Activated CD4-positive, alpha-beta T cell treated with anti-CD3 and anti-CD28 coated beads for 48 hours (primary cell): ENCODE data around the gene RNASE11.
A peak's percentile ranks its signal among the peaks of the same experiment; 100 is the strongest.
"Not testable (repeated sequence)": the region's sequence is repeated elsewhere in the genome, so short reads cannot be mapped to it uniquely, and the experiment has no call there.

ENCODE experiments used
- DNase-seq: peaks from one replicate; pipeline ENCODE4 v3.0.0-alpha.2; 2020

The RNASE11 gene

DNA sequence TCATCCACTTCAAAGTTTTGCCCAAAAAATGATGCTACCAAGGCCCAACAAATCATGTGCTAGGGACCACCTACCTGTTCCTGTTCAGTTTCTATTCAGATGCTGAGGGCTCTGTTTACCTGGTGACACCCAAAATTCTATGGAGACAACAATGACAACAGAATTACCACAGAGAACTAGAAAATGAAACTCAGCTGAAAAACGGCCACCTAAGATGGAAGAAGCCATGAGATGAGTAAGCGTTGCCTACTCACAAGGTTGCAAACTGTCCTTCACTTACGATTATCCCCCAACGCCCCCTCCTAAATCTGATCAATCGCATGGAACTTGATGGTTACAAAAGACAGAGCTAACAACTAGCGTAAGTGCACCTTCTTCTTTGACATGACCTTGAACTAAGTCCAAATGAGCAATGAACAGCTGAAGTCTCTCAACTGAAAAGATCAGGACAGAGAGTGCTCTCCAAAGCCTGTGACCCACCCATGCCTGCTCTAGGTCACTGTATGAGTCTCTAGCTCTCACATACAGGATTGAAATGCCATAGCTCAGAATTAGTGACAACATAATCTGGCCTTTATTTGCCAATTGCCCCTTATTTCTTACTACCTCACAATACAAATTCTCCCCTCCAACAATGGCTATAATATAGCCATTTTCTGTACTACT is at the start of gene RNASE11:
TSS of gene RNASE11 (minus strand) at position 513 of the 666 bp plus-strand sequence.
- no peak for DNase-seq

DNA sequence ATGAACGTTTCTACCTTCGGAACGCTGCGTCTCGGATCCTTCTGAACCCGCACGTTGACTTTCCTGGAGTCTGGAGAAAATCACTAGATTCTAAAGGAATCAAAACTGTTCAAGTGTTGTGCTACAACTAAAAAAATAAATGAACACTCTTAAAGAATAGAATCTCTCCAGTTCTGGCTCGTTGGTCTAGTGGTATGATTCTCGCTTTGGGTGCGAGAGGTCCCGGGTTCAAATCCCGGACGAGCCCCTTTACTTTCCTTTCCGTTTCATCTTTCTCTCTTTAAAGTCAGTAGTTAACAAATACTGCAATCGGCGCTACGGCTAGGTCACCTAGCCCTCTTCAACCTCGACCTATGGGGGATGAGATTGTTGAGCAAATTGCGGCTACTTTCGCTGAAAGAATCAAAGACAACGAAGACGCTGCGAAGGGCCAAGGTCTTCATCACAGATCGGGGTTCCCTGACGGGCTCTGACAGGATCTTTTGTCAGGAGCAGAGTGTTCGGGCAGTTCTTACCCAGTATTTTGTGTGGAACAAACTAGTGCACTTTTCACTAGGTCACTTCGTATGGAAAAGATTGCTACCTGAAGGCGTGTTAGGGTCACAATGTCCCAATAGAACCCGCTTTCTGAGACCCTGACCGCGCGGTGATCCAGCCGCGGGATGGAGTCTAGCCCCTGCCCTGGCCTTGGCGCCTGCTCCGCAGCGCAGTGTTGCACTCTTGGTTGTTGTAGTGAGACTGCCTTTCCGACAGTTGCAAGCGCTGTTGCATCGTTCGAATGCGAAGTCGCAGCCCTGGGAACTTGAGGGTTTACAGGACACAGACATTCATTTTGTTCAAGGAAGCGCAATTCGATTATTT is 45.3 kb upstream of the RNASE11 start:
- DNase-seq: peak; percentile 83

DNA sequence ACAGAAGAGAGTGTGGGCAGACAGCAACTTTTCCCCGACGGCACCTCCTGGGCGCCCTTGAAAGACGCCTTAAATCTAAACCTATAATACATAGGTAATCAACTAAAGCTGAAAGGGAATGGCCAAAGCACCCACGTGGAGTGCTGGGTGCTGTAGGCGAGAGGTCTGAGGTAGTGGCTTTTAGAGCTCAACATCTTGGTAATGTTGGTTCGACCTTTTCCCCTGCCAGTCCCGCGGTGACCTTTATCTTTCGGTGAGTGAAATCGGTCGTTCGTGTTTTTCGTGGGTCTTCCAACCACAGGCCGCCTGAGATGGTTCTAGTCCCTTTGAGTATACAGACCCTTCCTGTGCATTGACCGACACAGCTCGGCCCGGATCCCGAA is 44.6 kb upstream of the RNASE11 start:
- DNase-seq: peak; percentile 47

DNA sequence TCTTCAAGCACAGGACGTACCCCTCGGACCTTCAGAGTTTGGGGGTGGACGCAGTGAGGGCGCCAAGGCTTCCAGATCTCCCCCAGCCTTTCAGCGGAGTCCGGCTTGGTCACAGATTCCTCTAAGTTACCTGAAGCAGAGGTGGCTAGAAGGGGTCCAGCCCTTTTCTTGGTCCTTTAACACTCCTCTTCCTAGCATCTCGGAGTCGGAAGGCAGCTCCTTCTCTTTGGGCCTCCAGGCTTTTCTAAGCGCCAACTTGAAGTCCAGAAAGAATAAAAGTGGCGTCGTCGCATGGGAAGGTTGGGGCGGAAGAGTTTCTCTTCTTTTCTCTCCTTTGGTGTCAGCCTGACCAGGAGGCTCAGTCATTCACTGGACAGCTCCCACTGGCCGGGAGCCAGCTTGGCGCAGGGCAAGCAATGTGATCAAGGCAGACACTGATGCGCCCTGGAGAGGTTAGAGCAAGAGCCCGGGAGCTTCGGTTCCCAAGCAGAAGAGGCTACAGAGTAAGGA is 44.1 kb upstream of the RNASE11 start:
- no peak for DNase-seq

DNA sequence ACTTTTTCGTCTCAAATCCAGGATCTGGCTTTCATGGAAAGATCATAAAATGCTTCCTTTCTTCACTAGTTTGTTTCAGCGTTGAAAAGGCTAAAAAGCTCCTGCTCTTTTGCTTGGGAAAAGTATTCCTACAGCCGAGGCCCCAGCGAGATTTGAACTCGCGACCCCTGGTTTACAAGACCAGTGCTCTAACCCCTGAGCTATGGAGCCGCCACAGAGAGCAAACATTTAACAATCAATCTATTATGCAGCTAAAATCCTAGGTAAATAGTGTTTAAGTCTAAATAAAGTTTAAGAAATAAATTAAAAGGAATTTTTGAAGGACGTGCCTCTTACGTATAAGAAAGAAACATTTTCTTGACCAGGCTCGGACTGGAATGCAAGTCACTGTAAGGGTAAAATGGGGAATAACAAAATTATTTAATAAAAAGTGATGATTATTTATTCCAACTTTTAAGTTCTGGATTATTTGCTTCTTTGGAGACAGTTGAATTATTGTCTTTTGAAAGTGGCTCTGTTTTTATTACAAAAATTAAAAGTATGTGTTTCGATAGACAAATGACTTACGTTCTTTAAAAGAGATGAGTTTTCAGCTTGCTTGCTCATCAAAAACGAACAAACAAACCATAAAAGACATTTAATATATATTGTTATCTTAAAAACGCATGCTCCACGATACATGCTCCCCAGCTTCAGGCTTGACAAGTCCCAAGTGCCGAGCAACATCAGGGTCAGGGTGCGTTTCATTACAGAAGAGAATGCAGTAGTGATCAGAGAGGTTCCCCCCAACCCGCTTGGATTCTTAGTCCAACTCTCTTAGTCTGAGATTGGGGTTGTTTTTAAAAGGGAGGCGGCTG is 43.5 kb upstream of the RNASE11 start:
- peak; percentile 74 for DNase-seq

DNA sequence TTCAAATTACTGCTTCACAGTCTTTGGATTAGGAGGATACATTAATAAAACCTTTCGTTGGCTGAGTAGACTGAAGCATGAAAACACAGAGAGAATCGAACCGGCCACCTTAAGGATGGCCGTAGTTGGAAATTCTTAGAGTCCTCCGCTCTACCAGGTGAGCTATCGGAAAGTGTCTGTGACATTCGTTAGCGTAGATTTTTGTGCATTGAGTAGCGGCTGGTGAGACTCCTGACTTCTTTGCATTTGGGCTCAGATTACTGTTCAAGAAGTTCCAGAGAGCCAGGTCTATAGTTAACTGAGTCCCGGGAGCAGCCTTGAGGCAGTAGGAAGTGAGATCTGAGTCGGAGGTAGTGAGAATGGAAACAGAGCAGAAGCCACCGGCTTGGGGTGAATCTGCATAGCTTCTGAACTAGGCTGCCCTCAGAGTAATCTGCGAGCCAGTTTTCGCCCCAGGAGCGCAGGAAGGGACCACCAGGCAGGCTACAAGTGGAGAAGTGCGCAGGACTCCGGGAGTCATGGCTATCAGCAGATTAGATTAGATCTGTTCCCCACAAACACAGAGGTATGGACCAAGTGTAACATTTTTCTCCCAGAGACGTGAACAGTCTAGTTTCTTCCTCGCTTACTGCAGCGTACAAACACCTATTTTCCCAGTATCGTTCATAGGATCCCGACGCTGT is 42.7 kb upstream of the RNASE11 start:
- DNase-seq: peak; percentile 70

DNA sequence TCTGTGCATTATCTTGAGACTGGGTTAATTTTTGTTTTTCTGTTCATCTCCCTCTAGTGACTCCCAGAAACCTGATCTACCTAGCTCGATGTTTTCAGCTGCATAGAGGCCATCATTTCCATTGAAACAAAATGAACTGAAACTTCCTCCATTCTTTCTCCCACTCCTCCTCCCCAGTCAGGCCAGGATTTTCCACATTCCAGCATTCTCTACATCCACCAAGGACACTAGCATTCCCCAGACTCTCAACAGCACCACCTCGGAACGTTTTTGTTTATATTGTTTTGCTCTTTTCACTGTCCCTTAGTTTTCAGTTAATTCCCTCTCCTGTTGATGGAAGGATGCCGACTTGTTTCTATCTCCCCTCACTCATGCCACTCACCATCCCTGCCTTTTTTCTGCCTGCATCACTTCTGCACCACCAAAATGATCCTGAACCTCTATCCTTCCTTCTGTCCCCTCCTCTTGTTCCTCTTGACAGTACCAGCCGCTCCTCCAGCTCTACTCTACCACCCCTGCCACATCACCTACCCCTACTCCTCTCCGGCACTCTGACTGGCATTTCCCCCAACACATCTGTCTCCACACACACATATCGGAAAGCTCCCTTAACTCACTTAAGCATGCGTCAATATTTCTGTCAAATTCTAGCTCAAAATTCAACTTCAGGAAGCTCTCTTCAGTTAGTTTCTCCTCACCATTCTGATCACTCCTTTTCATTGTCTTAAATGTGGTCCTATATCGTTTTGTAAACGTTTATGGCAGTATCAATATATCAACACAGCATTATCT is 40.5 kb upstream of the RNASE11 start:
- DNase-seq: no peak

DNA sequence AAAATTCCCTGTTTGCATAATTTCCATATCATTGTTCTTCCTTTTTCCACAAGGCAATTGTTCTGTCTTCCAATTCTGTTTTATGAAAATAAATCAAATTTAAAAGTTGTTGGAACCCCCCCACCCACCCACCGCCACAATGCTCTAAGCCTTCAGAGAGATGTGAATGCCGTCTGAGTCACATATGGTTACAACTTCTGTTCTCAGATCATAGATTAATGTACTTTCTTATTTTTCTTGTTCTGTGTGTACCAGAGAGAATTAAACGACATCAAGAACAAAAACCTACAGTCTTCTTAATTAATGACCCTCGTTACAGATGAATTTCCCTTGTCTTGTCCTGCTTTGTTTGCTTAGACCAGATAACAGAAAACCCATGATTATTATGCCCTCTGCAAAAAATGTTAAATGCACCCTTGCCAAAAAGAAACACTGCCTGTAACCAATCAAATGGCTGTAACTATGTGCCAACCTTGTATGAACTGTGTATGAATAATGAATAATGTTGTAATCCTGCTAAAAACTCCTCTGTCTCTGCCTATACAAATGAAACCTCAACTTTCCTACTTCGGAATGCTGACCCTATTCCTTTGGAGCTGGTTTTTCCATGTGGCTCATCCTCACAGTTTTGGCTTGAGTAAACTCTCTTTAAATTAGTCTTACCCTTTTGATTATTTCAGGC is 39.7 kb upstream of the RNASE11 start:
- no peak for DNase-seq

DNA sequence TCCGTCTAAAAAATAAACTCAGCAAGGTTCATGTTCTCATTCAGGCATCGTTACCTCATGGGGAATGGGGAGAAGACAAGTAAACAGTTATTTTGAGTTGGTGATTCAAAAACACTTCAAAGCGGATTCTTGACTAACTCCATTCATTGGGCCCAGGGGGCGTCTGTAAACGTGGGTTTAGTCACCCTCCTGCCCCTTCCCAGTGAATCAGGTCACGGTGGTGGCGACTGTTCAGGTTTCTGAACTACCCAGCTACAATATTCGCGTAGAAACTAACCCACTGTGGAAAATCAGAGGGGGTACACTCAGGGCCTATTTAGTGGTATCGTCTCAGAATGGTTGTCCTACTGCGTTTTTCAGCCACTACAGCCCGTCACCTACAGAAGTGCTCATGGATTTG is 38.5 kb upstream of the RNASE11 start:
- peak; percentile 46 for DNase-seq

DNA sequence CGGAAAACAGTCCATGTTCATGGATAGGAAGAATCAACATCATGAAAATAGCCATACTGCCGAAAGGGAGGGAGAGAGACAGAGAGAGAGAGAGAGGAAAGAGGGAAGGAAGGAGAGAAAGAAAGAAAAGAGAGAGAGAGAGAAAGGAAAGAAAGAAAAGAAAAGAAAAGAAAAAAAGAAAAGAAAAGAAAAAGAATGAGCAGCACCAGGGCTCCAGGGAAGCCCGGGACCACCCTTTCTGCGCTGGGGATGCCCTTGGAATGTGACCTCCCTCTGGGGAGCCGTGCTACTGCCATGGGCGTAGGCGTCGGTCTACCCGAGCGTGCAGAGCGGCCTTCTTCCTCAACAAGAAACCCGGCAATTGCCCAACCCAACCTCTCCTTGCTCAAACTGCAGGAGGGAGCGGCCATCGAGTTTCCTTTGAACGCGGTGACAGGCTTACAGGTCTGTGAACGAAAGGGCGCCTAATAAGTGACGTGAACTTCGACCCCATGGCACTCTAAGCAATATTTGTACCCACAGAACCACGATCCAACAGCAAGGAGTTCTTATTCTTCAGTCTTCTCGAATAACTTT is 36.8 kb upstream of the RNASE11 start:
- DNase-seq: peak; percentile 62

DNA sequence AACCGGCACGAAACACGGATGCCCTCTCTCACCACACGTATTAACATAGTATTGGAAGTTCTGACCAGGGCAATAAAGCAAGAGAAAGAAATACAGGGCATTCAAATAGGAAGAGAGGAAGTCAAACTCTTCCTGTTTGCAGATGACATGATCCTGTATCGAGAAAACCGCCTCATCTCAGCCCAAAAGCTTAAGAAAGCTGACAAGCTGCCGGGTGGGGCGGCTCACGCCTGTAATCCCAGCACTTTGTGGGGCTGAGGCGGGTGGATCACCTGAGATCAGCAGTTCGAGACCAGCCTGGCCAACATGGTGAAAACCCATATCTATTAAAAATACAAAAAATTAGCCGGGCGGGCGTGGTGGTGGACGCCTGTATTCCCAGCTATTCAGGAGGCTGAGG is 36.0 kb upstream of the RNASE11 start:
- peak; percentile 59 for DNase-seq

DNA sequence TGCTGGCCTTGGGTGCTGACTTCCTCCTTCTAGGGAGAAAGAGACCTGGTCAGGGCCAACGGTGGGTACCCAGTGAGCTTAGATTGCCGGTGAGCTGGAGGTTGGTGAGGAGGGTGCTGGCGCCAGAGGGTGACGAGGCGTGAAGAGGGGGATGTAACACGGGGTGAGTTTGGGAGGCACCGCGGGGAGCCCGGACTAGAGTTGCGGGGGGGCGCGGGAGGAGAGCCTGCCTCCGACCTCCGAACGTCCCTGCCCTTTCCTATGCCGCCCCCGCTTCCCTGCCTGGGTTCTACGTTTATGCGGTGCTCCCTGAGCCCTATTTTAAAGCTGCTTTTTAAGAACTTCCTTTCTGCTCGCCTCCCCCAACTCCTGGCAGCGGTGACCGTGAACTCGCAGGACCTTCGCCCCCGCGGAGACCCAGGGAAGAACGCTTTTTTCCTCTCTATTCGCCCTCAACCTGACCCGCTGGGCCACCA is 35.1 kb upstream of the RNASE11 start:
- no peak for DNase-seq

DNA sequence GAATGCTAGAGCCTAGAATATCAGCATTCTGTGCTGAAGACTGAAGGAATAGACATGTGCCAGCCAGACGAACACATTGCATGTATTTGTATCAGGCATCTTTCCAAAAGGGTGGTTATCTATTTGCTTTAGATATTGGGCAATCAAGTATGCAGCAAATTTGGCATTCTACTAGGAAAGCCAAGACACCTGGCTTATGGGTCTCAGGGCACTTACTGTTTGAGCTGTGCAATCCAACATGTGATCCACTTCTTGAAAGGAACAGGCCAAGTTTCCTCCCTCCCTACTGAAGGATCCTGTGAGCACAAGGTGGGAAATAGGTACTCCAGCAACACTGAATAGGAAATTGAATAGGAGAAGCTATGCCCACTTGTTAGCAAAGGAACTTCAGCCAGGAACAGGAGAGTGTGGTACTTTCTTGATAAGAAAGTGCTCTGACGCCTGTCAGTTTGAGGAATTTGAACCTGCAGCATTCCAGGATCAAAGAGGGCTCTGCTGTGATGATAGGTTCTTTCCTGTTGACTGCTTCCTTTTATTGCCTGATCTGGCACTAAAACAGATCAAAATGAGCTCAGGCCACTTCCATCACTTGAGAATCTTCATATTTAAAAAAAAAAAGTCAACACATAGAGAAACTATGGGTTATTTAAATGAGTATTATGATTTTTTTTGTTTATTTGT is 33.1 kb upstream of the RNASE11 start:
- no peak for DNase-seq

DNA sequence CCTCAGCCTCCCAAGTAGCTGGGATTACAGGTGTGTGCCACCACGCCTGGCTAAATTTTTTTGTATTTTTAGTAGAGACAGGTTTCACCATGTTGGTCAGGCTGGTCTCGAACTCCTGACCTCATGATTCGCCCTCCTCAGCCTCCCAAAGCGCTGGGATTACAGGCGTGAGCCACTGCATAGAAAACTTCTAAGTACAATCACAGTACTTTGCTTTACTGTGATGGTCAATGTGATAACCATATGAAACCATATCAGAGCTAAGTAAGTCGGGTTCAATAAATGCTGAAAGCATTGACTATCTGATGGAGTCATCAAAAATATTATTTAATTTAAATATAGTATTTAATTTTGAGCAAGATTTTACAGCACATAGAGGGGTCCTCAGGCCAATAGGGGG is 31.9 kb upstream of the RNASE11 start:
- not testable (repeated sequence) for DNase-seq

DNA sequence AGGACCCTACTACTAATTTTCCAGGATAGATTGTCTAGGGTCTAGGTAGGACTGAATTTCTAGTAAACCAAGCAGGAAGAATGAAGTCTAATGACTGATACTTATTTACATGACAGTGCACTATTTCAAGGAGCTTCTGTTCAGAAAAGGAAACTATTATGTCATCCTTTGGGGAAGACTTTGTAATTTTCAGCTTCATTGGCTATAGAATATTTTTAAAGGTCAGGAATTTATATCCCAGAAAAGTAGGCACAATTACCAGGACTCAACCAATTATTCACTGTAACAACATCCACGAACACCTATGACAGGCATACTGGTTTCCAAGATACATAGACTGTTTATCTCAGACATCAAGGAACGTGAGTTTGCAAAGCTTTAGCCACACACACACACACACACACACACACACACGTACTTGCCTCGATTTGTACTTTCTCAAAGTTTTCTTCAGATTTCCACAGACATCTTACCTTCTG is 30.5 kb upstream of the RNASE11 start:
- DNase-seq: no peak

DNA sequence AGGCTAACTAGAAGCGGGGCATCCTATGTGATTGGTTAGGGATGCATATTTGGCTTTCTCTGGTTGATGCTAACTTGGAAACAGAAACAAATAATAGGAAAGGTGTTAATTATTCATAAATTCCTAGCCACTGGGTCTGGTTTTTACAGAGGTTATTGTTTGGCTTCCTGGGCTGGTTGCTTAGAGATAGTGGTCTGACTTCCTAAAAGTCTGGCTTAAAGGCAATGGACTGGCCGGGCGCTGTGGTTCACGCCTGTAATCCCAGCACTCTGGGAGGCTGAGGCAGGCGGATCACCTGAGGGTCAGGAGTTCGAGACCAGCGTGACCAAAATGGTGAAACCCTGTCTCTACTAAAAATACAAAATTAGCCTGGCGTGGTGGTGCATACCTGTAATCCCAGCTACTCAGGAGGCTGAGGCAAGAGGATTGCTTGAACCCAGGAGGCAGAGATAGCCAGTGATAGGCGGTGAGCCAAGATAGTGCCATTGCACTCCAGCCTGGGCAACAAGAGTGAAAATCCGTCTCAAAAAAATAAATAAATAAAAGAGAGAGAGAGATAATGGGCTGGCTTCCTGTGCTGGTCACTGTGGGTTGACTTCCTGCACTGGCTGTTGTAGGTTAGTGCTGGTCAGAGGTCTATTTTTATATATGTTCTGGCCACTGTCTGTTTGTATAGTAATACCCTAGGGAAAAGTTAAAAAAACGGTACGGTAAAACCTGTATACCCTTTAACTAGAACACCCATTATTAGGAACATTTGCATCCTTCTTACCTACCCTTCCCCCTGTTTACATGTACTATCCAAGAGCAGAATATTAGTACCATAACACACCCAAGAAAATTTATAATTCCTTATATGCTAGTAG is 29.6 kb upstream of the RNASE11 start:
- DNase-seq: no peak

DNA sequence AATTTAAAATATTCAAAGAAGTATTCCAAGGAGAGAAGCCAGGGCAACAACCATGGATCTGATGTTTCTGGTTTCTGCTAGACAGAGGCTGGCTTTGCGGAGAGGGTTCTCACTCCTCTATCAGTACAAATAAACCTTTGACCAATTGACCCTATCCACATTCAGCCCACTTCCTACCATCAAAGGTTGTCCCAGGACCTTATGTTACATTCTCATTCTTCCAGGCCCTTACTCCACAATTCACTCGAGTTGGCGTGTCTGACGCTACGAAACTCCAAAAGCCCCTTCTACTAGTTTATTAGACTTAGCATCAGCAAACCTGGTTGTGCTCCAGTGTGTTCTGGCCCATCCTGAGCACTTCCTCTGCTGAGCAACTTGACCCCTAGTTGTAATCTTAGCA is 28.2 kb upstream of the RNASE11 start:
- no peak for DNase-seq

DNA sequence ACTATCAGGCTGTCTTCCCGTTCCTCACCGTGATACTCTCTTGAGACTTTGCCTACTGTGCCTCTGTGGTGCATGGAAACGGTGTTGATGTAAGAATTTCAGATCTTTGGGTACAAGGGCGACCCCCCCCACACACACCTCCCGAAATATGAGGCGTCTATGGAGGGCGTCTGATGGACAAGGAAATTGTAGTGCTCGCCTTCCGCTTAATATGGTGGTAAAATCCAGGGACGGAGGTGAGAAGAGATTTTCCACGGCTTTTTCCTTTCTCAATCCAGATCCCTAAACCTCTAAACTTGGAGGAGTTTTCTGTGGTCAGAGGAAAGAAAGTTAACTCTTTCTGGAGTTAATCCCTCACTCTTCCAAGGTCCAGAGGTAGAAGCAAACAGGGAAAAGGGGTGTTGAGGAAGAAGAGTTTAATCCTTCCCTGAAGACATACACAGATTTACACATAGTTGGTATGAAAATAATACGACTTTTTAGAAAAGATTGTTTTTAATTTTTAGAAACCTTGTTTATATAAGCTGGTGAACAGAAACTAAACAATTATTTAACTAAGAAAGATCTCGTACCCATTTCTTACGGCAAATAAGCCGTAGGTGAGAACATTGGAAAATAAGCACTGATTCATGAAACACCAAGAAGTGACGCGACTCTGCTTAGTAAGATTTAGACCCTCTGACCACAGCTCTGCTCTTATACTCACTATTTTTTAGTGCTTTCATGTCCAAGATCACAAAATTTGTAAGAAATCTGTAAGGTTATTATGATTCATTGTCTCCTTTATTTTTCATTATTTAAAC is 26.4 kb upstream of the RNASE11 start:
- peak; percentile 32 for DNase-seq
